Calu3 (cell line): ENCODE data around the gene FAM131A. TPM values are rescaled to one million over a fixed set of nuclear protein-coding genes. Genes with fewer than 3 reads are reported as not detected.

Experiments
- BruUV-seq: library from RNA; stranded (reverse); fragments of 400-500 nt; replicated peaks from 2 replicates; lab custom pipeline; 2021; lab: Mats Ljungman, UMichigan
- CTCF ChIA-PET: fragments of 300-600 bp; sonication (Branson Sonifier 250); formaldehyde crosslinking; loops from one replicate; lab custom pipeline; 2022; ENCODE audit warnings: antibody characterized with exemption; lab: Charles Lee
- DNase-seq: peaks from one replicate; pipeline ENCODE4 v3.0.0; 2022
- H3K27ac Mint-ChIP-seq: one replicate; pipeline ENCODE4 v1.8.0; 2022; ENCODE audit warnings: mixed read lengths; ENCODE audit not compliant: unreplicated experiment
- H3K27me3 Mint-ChIP-seq: one replicate; pipeline ENCODE4 v1.8.0; 2022; ENCODE audit warnings: mixed read lengths; ENCODE audit not compliant: unreplicated experiment
- H3K36me3 Mint-ChIP-seq: one replicate; pipeline ENCODE4 v1.8.0; 2022; ENCODE audit warnings: mild to moderate bottlenecking, moderate library complexity, mixed read lengths; ENCODE audit not compliant: insufficient read depth, unreplicated experiment
- H3K4me1 Mint-ChIP-seq: one replicate; pipeline ENCODE4 v1.8.0; 2022; ENCODE audit warnings: mild to moderate bottlenecking, low read depth, mixed read lengths; ENCODE audit not compliant: unreplicated experiment
- H3K4me3 Mint-ChIP-seq: one replicate; pipeline ENCODE4 v1.8.0; 2022; ENCODE audit warnings: mild to moderate bottlenecking, low read depth, moderate library complexity, mixed read lengths; ENCODE audit not compliant: unreplicated experiment
- H3K9me3 Mint-ChIP-seq: one replicate; pipeline ENCODE4 v1.8.0; 2022; ENCODE audit warnings: low read depth, mixed read lengths; ENCODE audit not compliant: unreplicated experiment
- intact Hi-C: fragments of 100-400 bp; cut with micrococcal nuclease; formaldehyde crosslinking; loops from one replicate; pipeline ENCODE4 v1.10.0; 2022; ENCODE audit not compliant: unreplicated experiment
- total RNA-seq: library from RNA; stranded (reverse); gene quantifications from 2 replicates; pipeline ENCODE4 v1.2.3, GENCODE V29; 2022
- TF ChIP-seq, protein P1 (sequence below): fragments of 200-600 bp; IDR thresholded peaks from one replicate; pipeline ENCODE4 v1.8.0; 2022; ENCODE audit warnings: antibody characterized with exemption; ENCODE audit not compliant: unreplicated experiment

The FAM131A gene
- total RNA-seq, 1 experiment from 2014 or later = 24.4 TPM

DNA sequence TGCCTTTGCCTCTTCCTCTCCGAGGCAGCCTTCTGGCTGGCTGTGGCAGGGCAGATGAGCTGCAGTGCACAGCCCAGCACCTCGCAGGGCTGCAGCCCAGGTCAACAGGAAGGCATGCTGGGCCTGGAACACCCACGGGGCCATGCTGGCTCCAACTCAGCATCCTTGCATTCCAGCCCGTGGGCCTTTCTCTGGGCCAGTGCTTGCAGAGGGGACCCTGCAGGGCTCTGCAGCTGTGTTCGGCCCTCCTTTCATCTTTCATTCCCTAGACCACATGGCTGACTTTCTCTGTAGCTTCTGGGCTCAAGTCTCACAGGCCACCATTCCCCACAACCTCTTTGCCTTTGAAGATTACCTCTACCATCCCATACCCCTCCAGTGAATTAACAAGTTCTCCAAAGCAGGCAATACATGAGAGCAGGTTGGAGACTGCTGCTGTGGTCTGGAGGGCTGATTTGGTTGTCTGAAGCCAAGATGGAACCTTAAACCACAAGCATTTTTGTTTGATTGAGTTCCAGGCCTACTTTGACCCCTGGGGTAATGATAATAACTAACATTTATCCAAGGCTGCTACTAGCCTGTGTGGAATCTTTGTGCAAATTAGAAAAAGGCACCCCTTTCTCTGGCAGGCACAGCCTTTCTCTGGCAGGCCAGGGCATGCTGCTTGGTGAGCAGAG lies 5.9 kb downstream of the FAM131A start:
- Mint-ChIP-seq H3K27me3 (no peaks in the 10 kb centered on the region), H3K27ac (no peak overlapping the region), H3K9me3 (no peaks in the 10 kb centered on the region), H3K4me1 (peaks cover 28% of the 10 kb centered on the region), H3K36me3 (peaks cover 29% of the 10 kb centered on the region), H3K4me3 (no peak overlapping the region)
- BruUV-seq = no TSS peak
- intact Hi-C loops = no loop called here
- TF ChIP-seq, protein P1, sequence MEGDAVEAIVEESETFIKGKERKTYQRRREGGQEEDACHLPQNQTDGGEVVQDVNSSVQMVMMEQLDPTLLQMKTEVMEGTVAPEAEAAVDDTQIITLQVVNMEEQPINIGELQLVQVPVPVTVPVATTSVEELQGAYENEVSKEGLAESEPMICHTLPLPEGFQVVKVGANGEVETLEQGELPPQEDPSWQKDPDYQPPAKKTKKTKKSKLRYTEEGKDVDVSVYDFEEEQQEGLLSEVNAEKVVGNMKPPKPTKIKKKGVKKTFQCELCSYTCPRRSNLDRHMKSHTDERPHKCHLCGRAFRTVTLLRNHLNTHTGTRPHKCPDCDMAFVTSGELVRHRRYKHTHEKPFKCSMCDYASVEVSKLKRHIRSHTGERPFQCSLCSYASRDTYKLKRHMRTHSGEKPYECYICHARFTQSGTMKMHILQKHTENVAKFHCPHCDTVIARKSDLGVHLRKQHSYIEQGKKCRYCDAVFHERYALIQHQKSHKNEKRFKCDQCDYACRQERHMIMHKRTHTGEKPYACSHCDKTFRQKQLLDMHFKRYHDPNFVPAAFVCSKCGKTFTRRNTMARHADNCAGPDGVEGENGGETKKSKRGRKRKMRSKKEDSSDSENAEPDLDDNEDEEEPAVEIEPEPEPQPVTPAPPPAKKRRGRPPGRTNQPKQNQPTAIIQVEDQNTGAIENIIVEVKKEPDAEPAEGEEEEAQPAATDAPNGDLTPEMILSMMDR = no peak
- DNase-seq = no peak
- CTCF ChIA-PET = no interaction called here

DNA sequence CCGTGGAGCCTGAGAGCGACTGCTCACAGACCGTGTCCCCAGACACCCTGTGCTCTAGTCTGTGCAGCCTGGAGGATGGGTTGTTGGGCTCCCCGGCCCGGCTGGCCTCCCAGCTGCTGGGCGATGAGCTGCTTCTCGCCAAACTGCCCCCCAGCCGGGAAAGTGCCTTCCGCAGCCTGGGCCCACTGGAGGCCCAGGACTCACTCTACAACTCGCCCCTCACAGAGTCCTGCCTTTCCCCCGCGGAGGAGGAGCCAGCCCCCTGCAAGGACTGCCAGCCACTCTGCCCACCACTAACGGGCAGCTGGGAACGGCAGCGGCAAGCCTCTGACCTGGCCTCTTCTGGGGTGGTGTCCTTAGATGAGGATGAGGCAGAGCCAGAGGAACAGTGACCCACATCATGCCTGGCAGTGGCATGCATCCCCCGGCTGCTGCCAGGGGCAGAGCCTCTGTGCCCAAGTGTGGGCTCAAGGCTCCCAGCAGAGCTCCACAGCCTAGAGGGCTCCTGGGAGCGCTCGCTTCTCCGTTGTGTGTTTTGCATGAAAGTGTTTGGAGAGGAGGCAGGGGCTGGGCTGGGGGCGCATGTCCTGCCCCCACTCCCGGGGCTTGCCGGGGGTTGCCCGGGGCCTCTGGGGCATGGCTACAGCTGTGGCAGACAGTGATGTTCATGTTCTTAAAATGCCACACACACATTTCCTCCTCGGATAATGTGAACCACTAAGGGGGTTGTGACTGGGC lies 7.3 kb downstream of the FAM131A start:
- TF ChIP-seq, protein P1 = no peak
- Mint-ChIP-seq H3K9me3 (no peaks in the 10 kb centered on the region), H3K27ac (no peak overlapping the region), H3K27me3 (no peaks in the 10 kb centered on the region), H3K4me1 (peaks cover 28% of the 10 kb centered on the region), H3K4me3 (no peak overlapping the region), H3K36me3 (peaks cover 24% of the 10 kb centered on the region)
- BruUV-seq = no TSS peak
- intact Hi-C loops = no loop called here
- CTCF ChIA-PET = interaction anchor here (0.7 to 1.1 kb wide), 5 partner anchors 7 to 404 kb away, joined by 3 to 6 read pairs (median 3); partner anchors contain the start of gene FAM131A
- no peak for DNase-seq

DNA sequence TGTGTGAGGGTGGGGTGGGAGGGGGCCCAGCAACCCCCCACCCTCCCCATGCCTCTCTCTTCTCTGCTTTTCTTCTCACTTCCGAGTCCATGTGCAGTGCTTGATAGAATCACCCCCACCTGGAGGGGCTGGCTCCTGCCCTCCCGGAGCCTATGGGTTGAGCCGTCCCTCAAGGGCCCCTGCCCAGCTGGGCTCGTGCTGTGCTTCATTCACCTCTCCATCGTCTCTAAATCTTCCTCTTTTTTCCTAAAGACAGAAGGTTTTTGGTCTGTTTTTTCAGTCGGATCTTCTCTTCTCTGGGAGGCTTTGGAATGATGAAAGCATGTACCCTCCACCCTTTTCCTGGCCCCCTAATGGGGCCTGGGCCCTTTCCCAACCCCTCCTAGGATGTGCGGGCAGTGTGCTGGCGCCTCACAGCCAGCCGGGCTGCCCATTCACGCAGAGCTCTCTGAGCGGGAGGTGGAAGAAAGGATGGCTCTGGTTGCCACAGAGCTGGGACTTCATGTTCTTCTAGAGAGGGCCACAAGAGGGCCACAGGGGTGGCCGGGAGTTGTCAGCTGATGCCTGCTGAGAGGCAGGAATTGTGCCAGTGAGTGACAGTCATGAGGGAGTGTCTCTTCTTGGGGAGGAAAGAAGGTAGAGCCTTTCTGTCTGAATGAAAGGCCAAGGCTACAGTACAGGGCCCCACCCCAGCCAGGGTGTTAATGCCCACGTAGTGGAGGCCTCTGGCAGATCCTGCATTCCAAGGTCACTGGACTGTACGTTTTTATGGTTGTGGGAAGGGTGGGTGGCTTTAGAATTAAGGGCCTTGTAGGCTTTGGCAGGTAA lies 8.1 kb downstream of the FAM131A start:
- no peaks in the 10 kb centered on the region for H3K27me3 Mint-ChIP-seq
- no TSS peak for BruUV-seq
- intact Hi-C loops = no loop called here
- no peak overlapping the region for H3K4me3 Mint-ChIP-seq
- H3K4me1 Mint-ChIP-seq = peaks cover 26% of the 10 kb centered on the region
- H3K27ac Mint-ChIP-seq = peak overlapping the region; percentile 5
- TF ChIP-seq, protein P1 = peak; percentile 84
- peak; percentile 82 for DNase-seq
- H3K36me3 Mint-ChIP-seq = peaks cover 24% of the 10 kb centered on the region
- CTCF ChIA-PET = interaction anchor here (0.7 to 1.1 kb wide), 7 partner anchors 8 to 403 kb away, joined by 3 to 6 read pairs (median 3); partner anchors contain the start of gene FAM131A
- H3K9me3 Mint-ChIP-seq = no peaks in the 10 kb centered on the region

DNA sequence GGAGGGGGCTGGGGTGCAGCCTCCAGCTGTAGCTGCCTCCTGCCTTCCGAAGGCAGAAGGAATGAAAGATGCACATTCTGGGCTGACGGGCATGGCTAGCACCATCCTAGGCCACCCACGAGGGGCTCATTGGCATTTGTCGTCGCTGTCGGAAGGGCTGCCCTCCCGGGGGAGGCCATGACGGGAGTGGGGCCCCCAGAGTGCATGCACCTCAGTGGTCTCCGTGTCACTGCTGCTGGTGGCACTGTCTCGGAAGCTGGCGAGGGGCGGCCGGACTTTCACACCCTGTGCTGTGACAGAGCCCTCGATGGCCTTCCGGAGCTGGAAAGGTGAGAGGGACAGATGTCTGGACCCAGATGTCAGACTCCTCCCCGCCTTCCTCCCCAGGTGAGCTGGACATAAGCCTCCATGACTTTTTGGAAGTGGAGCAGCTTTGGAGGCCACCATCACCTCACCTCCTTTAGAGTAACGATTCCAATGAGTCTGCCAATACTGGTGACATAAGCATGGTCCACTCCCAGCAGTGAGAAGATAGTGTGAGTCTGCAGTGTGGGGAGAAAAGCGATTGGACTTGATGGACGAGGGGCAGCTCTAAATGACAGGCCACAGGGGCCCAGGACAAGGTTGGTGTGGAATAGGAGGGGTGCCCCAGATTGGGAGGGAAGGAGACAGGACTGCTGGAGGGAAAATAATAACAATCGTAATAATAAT lies 9.2 kb downstream of the FAM131A start:
- no peak for DNase-seq
- TF ChIP-seq, protein P1 = no peak
- H3K27me3 Mint-ChIP-seq = no peaks in the 10 kb centered on the region
- no peak overlapping the region for H3K4me3 Mint-ChIP-seq
- peaks cover 24% of the 10 kb centered on the region for H3K36me3 Mint-ChIP-seq
- H3K4me1 Mint-ChIP-seq = peaks cover 20% of the 10 kb centered on the region
- BruUV-seq = no TSS peak
- intact Hi-C loops = no loop called here
- CTCF ChIA-PET = no interaction called here
- H3K27ac Mint-ChIP-seq = no peak overlapping the region
- no peaks in the 10 kb centered on the region for H3K9me3 Mint-ChIP-seq
